BJ (cell line): ENCODE results near the gene P2RX5. TPM values are rescaled to one million over a fixed set of nuclear protein-coding genes. Genes with fewer than 3 reads are reported as not detected.

ENCODE experiments used
- CTCF ChIA-PET: fragments of 350-600 bp; formaldehyde crosslinking; extraction: SDS; loops from one replicate; lab custom pipeline; 2021; ENCODE audit warnings: antibody characterized with exemption, inconsistent platforms; lab: Yijun Ruan, JAX
- POLR2A ChIA-PET: fragments of 300-600 bp; sonication (Branson Sonifier 250); formaldehyde crosslinking; extraction: SDS; loops from one replicate; lab custom pipeline; 2021; ENCODE audit warnings: antibody characterized with exemption; lab: Charles Lee
- DNase-seq: peaks from one replicate; pipeline ENCODE4 v3.0.0-alpha.2; 2011; ENCODE audit warnings: low read depth
- H3K27me3 ChIP-seq: 2 replicates; pipeline ENCODE4 v1.6.0; 2011; ENCODE audit warnings: low read length; ENCODE audit not compliant: control insufficient read depth, insufficient read depth
- H3K36me3 ChIP-seq: 2 replicates; pipeline ENCODE4 v1.5.1; 2011; ENCODE audit warnings: low read length; ENCODE audit not compliant: control insufficient read depth, insufficient read depth
- H3K4me3 ChIP-seq: 2 replicates; pipeline ENCODE4 v1.5.1; 2011; ENCODE audit warnings: low read depth, mild to moderate bottlenecking, control low read depth, low read length
- polyA plus RNA-seq: library from polyadenylated mRNA; depleted of rRNA; stranded (reverse); fragments of >200 nt; gene quantifications from 2 replicates; pipeline ENCODE4 v1.2.3, GENCODE V29; 2011
- TF ChIP-seq, protein P1 (sequence below): IDR thresholded peaks from 2 replicates; pipeline ENCODE4 v1.5.1; 2011; ENCODE audit warnings: low read depth, mild to moderate bottlenecking, control low read depth, inconsistent platforms, low read length, moderate library complexity; ENCODE audit not compliant: insufficient read depth

Gene P2RX5
- polyA plus RNA-seq, 1 experiment = 6.5 TPM

DNA sequence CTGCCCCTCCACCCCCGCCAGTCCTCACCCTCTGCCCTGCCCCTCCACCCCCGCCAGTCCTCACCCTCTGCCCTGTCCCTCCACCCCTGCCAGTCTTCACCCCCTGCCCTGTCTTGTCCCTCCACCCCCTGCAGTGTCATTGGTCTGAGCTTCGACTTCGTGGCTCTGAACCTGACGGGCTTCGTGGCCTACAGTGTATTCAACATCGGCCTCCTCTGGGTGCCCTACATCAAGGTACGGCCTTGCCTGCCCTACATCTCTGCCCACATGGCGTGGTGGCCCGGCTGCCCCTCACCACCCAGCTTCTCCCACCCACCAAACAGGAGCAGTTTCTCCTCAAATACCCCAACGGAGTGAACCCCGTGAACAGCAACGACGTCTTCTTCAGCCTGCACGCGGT lies 39.6 kb downstream of the P2RX5 start:
- TF ChIP-seq, protein P1, sequence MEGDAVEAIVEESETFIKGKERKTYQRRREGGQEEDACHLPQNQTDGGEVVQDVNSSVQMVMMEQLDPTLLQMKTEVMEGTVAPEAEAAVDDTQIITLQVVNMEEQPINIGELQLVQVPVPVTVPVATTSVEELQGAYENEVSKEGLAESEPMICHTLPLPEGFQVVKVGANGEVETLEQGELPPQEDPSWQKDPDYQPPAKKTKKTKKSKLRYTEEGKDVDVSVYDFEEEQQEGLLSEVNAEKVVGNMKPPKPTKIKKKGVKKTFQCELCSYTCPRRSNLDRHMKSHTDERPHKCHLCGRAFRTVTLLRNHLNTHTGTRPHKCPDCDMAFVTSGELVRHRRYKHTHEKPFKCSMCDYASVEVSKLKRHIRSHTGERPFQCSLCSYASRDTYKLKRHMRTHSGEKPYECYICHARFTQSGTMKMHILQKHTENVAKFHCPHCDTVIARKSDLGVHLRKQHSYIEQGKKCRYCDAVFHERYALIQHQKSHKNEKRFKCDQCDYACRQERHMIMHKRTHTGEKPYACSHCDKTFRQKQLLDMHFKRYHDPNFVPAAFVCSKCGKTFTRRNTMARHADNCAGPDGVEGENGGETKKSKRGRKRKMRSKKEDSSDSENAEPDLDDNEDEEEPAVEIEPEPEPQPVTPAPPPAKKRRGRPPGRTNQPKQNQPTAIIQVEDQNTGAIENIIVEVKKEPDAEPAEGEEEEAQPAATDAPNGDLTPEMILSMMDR = no peak
- no peak for DNase-seq
- peaks cover 2% of the 10 kb centered on the region for H3K36me3 ChIP-seq
- H3K4me3 ChIP-seq = no peak overlapping the region
- POLR2A ChIA-PET = no interaction called here
- CTCF ChIA-PET = interaction anchor here (1.7 kb wide), 1 partner anchor 9 kb away, joined by 5 read pairs; no protein-coding TSS in a partner anchor
- H3K27me3 ChIP-seq = no peaks in the 10 kb centered on the region

DNA sequence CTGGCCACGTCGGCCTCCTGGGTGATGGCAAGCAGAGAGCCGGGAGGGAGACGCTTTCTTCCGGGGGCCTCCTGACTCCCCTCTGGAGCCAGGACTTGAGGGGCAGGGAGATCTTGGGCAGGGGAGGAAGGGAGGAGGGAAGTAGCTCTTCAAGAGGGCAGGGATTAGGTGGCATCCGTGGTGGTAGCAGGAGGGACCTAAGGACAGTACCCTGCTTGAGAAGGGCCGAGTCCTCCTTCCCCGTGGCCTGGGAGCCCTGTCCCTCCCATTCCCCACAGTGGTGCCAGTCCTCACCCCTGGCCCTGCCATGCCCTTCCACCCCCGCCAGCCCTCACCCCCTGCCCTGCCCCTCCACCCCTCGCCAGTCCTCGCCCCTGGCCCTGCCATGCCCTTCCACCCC lies 40.2 kb downstream of the P2RX5 start:
- no peak for DNase-seq
- ChIA-PET POLR2A (no interaction called here), CTCF (interaction anchor here (1.7 kb wide), 1 partner anchor 9 kb away, joined by 5 read pairs; no protein-coding TSS in a partner anchor)
- TF ChIP-seq, protein P1 = no peak
- Histone ChIP-seq H3K36me3 (peaks cover 3% of the 10 kb centered on the region; the same call in 1 of the 2 replicates), H3K4me3 (no peak overlapping the region), H3K27me3 (no peaks in the 10 kb centered on the region)

DNA sequence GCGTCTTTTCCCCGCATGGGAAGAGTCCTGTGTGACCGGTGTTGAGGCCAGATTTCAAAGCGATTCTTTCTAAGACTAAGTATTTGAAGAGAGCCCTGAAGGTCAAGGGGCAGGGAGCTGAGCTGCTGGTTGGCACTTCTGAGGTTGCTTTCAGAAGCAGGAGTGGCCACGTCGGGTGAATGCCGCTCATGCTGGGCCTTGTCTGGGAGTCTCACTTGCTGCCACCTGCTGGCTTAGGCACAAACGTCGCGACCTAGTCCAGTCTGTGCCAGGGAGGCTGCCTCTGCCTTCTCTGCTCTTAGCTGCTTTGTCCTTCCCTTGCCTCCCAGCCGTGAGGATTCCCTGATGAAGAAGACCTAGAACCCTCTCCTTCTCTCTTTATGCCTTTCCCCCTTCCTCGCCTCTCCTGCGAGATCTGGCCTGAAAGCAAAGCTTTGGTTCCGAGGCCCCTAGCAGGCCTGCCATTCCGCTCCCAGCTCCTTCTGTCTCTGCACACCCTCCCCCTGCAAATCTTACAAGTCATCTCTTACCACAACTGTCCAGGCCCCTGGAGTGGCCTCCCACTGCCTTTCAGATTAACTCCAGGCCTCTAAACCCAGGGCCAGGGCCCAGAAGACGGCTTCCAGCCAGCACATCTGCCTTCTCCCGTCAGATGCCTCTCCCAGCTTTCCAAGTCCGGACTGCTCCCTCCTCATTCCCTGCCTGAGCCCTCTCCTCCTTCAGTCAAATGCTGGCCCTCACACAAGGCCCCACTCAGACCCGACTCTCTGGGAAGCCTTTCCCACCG lies 48.0 kb downstream of the P2RX5 start:
- Histone ChIP-seq H3K4me3 (no peak overlapping the region), H3K36me3 (peaks cover 8% of the 10 kb centered on the region), H3K27me3 (no peaks in the 10 kb centered on the region)
- CTCF ChIA-PET = interaction anchor here (0.7 to 4.5 kb wide), 17 partner anchors 8 to 819 kb away, joined by 3 to 23 read pairs (median 5); partner anchors contain the start of genes CTNS and SHPK
- POLR2A ChIA-PET = no interaction called here
- TF ChIP-seq, protein P1 = peak; percentile 67
- DNase-seq = no peak

GRCh38 chr17:3647251-3647650 lies 48.7 kb downstream of the P2RX5 start:
- CTCF ChIA-PET = interaction anchor here (0.7 to 4.5 kb wide), 15 partner anchors 8 to 818 kb away, joined by 3 to 23 read pairs (median 5); partner anchors contain the start of genes CTNS and SHPK
- TF ChIP-seq, protein P1 = no peak
- no peaks in the 10 kb centered on the region for H3K27me3 ChIP-seq
- POLR2A ChIA-PET = no interaction called here
- peaks cover 8% of the 10 kb centered on the region for H3K36me3 ChIP-seq
- no peak overlapping the region for H3K4me3 ChIP-seq
- DNase-seq = no peak

DNA sequence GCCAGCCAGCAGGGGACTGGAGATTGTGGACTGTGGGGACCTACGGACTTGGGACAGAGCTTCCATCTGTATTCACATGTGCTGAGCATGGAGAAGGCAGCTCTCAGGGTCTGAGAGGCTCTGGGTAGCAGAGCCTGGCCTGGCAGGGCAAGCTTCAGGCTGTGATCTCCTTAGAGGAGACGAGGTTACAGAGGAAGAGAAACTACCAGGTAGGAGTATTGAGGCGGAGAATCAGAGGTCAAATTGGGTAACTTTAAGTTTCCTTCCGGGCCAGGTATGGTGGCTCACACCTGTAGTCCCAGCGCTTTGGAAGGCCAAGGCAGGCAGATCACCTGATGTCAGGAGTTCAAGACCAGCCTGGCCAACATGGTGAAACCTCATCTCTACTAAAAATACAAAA lies 50.6 kb downstream of the P2RX5 start:
- ChIA-PET CTCF (no interaction called here), POLR2A (no interaction called here)
- no peak overlapping the region for H3K4me3 ChIP-seq
- H3K36me3 ChIP-seq = peaks cover 6% of the 10 kb centered on the region
- TF ChIP-seq, protein P1 = no peak
- DNase-seq = no peak
- H3K27me3 ChIP-seq = no peaks in the 10 kb centered on the region
